IPS-NIHi7 (cell line): ENCODE measurements around the gene CD209.

Experiments
- DNase-seq: peaks from one replicate; pipeline ENCODE4 v3.0.0; 2012; ENCODE audit warnings: mixed read lengths; ENCODE audit errors: extremely low spot score

CD209 gene

GRCh38 chr19:7738023-7738422 is 9.3 kb downstream of the CD209 start:
- no peak for DNase-seq

GRCh38 chr19:7737215-7737614 is 10.1 kb downstream of the CD209 start:
- DNase-seq, result no peak

GRCh38 chr19:7736148-7736547 is 11.2 kb downstream of the CD209 start:
- no peak for DNase-seq

GRCh38 chr19:7734220-7735203 is 12.8 kb downstream of the CD209 start:
- DNase-seq, result no peak

GRCh38 chr19:7733376-7733775 is 14.0 kb downstream of the CD209 start:
- no peak for DNase-seq

GRCh38 chr19:7732045-7732444 is 15.3 kb downstream of the CD209 start, which contains the start of gene CLEC4G:
TSS of gene CLEC4G (minus strand) at chr19:7732110. CDS start at chr19:7732102, 8 bp downstream.
- DNase-seq, result no peak

GRCh38 chr19:7731615-7732014 is 15.7 kb downstream of the CD209 start:
- DNase-seq, result no peak

- DNase-seq, result no peak
These were observed 16.1 kb downstream of the CD209 start for GRCh38 chr19:7731218-7731595.

GRCh38 chr19:7730286-7731217 is 16.8 kb downstream of the CD209 start:
- DNase-seq, result no peak

GRCh38 chr19:7729831-7730285 is 17.5 kb downstream of the CD209 start:
- DNase-seq, result peak; percentile 70

- DNase-seq, result peak; percentile 48
These were observed 18.1 kb downstream of the CD209 start for GRCh38 chr19:7729211-7729610.

- DNase-seq, result no peak
These were observed 21.5 kb downstream of the CD209 start for GRCh38 chr19:7725791-7726190.

- no peak for DNase-seq
These were observed 25.1 kb downstream of the CD209 start for GRCh38 chr19:7722231-7722651.

- no peak for DNase-seq
These were observed 27.0 kb downstream of the CD209 start for GRCh38 chr19:7720351-7720750.

- no peak for DNase-seq
These were observed 28.7 kb downstream of the CD209 start for GRCh38 chr19:7718668-7719067.

GRCh38 chr19:7716762-7717161 is 30.6 kb downstream of the CD209 start:
- no peak for DNase-seq

- no peak for DNase-seq
These were observed 31.7 kb downstream of the CD209 start for GRCh38 chr19:7715671-7716070.

- DNase-seq, result no peak
These were observed 36.7 kb downstream of the CD209 start for GRCh38 chr19:7710616-7711015.

- no peak for DNase-seq
These were observed 37.3 kb downstream of the CD209 start for GRCh38 chr19:7709932-7710460.

- no peak for DNase-seq
These were observed 40.3 kb downstream of the CD209 start for GRCh38 chr19:7706955-7707456.

GRCh38 chr19:7706188-7706954 is 41.0 kb downstream of the CD209 start:
- DNase-seq, result no peak
